ENCODE results near the gene LILRB1.

The LILRB1 gene

DNA sequence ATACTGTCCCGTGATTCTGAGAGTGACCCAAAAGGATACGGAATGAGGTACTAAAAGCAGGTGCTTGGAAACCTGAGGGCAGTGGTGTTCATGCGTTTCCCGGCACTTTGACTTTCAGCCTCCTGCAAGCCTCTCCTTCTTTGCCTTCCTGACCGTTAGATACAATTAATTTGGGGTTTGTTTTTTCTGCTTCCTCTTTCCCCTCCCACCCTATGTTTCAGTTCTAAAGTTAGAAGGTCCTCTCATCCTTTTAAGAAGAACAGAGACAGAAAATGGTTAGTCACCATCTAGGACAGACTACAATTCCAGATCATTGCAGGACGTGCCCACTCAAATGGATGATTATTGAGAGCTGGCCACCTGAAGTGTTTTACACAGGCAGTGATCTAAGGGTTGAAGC is 30.7 kb downstream of the LILRB1 start:
- DNase-seq (ENCODE audit: insufficient read length, low spot score): no peak
- TF ChIP-seq, protein P1, sequence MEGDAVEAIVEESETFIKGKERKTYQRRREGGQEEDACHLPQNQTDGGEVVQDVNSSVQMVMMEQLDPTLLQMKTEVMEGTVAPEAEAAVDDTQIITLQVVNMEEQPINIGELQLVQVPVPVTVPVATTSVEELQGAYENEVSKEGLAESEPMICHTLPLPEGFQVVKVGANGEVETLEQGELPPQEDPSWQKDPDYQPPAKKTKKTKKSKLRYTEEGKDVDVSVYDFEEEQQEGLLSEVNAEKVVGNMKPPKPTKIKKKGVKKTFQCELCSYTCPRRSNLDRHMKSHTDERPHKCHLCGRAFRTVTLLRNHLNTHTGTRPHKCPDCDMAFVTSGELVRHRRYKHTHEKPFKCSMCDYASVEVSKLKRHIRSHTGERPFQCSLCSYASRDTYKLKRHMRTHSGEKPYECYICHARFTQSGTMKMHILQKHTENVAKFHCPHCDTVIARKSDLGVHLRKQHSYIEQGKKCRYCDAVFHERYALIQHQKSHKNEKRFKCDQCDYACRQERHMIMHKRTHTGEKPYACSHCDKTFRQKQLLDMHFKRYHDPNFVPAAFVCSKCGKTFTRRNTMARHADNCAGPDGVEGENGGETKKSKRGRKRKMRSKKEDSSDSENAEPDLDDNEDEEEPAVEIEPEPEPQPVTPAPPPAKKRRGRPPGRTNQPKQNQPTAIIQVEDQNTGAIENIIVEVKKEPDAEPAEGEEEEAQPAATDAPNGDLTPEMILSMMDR (IDR thresholded peaks at IDR 0.05; ENCODE audit: insufficient read depth, missing control alignments): no peak
- FAIRE-seq: no peak

DNA sequence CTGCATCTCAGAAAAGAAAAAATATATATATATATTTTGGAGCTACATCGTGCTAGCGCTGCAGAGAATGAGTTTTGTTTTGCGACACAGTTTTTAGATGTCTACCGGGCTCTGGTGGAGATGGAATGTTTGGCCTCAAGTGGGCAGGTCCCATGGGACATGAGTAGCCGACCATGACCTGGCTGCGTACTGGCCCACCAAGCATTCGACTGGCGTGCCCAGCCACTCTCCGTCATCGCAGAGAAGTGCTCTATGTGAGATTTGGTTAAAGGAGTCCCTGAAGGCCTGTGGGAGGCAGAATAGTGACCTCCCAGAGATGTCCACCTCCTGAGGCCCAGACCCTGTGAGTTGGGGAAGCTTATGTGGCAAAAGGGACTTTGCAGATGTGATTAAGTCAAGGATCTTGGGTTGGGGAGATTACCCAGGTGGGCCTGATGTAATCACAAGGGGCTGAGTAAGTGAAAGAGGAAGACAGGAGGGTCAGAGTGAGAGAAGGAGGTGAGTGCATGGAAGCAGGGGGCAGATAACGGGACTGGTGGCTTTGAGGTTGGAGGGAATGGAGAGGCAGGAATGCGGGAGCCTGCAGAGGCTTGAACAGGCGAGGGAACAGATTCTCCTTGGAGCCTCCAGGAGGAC is 31.7 kb downstream of the LILRB1 start:
- TF ChIP-seq, protein P1 (IDR thresholded peaks at IDR 0.05; ENCODE audit: insufficient read depth, missing control alignments): no peak
- FAIRE-seq (no peak), DNase-seq (ENCODE audit: insufficient read length, low spot score) (no peak)

DNA sequence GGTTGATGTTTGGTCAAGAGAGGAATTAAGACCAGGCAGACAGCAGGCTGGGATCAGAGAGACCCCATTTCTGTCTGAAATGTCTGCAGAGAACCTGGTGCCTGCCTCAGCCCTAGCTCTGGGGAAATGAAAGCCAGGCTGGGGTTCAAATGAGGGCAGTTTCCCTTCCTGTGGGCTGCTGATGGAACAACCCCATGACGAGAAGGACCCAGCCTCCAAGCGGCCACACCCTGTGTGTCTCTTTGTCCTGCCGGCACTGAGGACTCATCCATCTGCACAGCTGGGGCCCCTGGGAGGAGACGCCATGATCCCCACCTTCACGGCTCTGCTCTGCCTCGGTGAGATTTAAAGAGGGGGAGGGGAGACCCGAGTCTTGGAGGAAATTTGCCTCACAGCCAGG is 32.4 kb downstream of the LILRB1 start, which contains the start of gene LILRB4:
TSS of gene LILRB4 (plus strand) at position 256 of the 400 bp plus-strand sequence. CDS start at position 305, 49 bp downstream.
- TF ChIP-seq, protein P1 (IDR thresholded peaks at IDR 0.05; ENCODE audit: insufficient read depth, missing control alignments): no peak
- DNase-seq (ENCODE audit: insufficient read length, low spot score) (no peak), FAIRE-seq (no peak)

DNA sequence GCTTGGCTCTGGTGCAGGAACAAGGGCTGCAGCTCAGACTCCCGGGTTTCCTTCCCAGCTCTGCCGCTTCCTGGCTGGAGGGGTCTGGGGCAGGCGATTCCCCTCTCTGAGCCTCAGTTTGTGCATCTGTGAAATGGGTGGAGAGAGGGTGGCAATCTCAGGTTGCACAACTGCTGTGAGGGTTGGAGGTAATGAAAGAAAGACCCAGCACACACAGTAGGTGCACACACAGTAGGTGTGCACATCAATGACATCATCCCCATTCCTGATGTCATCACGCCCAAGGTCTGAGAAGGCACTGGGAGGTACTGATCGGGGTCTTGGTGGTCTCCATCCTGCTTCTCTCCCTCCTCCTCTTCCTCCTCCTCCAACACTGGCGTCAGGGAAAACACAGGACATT is 35.2 kb downstream of the LILRB1 start:
- FAIRE-seq: no peak
- DNase-seq (ENCODE audit: insufficient read length, low spot score): no peak
- TF ChIP-seq, protein P1 (IDR thresholded peaks at IDR 0.05; ENCODE audit: insufficient read depth, missing control alignments): no peak

DNA sequence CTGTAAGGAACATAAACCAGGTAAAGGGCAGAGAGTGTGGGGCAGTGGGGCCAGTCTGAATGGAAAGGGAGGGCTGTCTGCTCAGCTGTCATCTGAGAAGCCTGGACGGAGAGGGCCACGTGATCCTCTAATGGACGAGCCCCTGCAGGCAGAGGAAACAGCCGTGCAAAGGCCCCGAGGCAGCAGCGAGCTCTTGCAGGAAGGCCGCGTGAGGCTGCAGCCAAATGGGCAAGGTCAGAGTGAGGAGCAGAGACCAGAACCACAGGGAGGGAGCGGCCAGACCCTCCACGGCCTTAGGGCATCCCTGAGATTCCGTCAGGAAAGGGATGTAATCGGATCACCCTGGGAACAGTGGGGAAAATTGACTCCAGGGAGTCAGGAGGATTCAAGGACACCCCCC is 36.9 kb downstream of the LILRB1 start:
- FAIRE-seq (no peak), DNase-seq (ENCODE audit: insufficient read length, low spot score) (no peak)
- TF ChIP-seq, protein P1 (IDR thresholded peaks at IDR 0.05; ENCODE audit: insufficient read depth, missing control alignments): no peak

DNA sequence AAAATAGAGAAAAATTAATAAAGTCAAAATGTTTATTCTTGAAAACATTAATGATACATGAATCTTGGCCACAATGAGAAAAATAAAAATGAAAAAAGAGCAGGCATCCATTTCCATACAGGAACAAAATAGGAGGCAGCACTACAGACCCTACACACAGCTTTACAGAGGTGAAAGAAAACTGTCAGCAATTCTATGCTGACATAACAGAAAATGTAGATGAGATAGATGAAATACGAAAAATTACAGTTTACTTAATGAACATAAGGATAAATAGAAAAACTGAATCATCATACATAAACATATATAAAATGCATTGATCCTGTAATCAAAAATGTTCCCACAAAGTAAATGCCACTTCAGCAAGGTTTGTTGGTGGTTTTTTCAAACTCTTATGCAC is 38.1 kb downstream of the LILRB1 start:
- no peak for DNase-seq (ENCODE audit: insufficient read length, low spot score)
- no peak for FAIRE-seq
- TF ChIP-seq, protein P1 (IDR thresholded peaks at IDR 0.05; ENCODE audit: insufficient read depth, missing control alignments): no peak

DNA sequence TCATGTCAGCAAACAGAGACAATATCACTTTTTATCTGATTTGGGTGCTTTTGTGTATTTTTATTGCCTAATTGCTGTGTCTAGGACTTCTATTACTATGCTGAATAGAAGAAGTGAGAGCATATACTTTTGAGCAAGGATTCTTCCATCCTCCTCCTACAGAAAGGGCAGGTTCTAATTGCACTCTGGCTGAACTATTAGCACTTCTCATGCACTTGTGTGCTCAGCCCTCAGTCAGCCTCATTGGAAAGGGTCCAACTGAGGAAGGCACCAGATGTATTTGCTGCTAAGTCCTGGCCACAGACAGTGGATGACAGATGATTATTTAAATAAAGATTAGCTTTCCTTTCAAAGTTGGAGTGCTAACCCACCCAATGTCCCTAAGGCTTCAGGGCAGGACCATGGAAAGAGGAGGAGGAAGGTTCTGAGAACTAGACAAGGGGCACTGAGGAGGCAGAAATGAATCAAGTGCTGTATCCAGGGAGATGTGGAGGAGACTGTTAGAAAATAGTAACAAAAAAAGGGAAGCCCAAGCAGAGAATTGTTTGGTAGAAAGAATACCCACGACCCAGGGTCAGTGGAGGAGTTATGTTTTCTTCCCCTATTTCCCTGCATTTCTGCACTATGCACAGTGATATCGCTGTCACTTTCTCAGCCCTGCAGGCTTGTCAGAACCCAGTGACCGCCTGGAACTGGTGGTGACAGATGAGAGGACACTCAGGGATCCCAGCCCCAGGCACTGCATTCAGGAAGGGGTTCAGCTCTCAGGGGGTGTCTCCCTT is 40.5 kb downstream of the LILRB1 start:
- DNase-seq (ENCODE audit: insufficient read length, low spot score) (no peak), FAIRE-seq (no peak)
- TF ChIP-seq, protein P1 (IDR thresholded peaks at IDR 0.05; ENCODE audit: insufficient read depth, missing control alignments): no peak
